Activated T-helper 17 cell treated with anti-CD3 and anti-CD28 coated beads, Interleukin-2, amount 50 U/mL, for 72 hours (primary cell): ENCODE results near the gene MAN2B2. TPM values are rescaled to one million over a fixed set of nuclear protein-coding genes. Genes with fewer than 3 reads are reported as not detected.

Experiments used
- total RNA-seq, 2 donors: library from RNA; stranded (reverse); gene quantifications; one replicate each; pipeline ENCODE4 v1.2.3, GENCODE V29; 2022

The MAN2B2 gene
- total RNA-seq, 2 donors from 2014 or later = 19.5 to 20.3 TPM

Other genes with a start within 250 kb of the MAN2B2 start
- not detected for gene PPP2R2C, start 102.6 kb upstream of the MAN2B2 start, total RNA-seq
- gene MRFAP1, start 65.5 kb downstream of the MAN2B2 start, total RNA-seq = 10 to 100 TPM; 86.7 to 96.7 TPM
- gene S100P, start 118.7 kb downstream of the MAN2B2 start, total RNA-seq = 1 to 10 TPM in 1 of 2 donors, under 1 TPM in 1; 0.87 to 2.5 TPM
- gene MRFAP1L1, start 134.7 kb downstream of the MAN2B2 start, total RNA-seq = 10 to 100 TPM; 35.8 to 53.6 TPM
- gene BLOC1S4, start 141.0 kb downstream of the MAN2B2 start, total RNA-seq = 10 to 100 TPM; 15.9 to 17.7 TPM
- 10 to 100 TPM in 1 of 2 donors, 1 to 10 TPM in 1; 9.4 to 10.5 TPM for gene KIAA0232, start 207.5 kb downstream of the MAN2B2 start, total RNA-seq